Tibial nerve (tissue), 3 donors: ENCODE data around the gene ATP13A2.
"Not testable (repeated sequence)": the region's sequence is repeated elsewhere in the genome, so short reads cannot be mapped to it uniquely, and the experiment has no call there.

Experiments
- CTCF ChIP-seq, 5 experiments: fragments of 200-600 bp in 3 of 5; fragments of 450-650 bp in 2 of 5; sonication (generic) in 3 of 5; IDR thresholded peaks; one replicate each; pipeline ENCODE4 v1.5.1; 2016 to 2019; ENCODE audit warnings: antibody characterized with exemption in 5 of 5, mild to moderate bottlenecking in 3 of 5, moderate library complexity in 2 of 5
- POLR2A ChIP-seq, 2 donors: fragments of 450-650 bp; IDR thresholded peaks; one replicate each; pipeline ENCODE4 v1.6.1; 2017; ENCODE audit warnings: antibody characterized with exemption in 2 of 2, mild to moderate bottlenecking in 2 of 2, moderate library complexity in 2 of 2

- not testable (repeated sequence) for TF ChIP-seq POLR2A, CTCF (IDR thresholded peaks at IDR 0.05)
Observed at GRCh38 chr1:16946185-16946584, 65.5 kb downstream of the ATP13A2 start.
